Measurements from ENCODE around the gene ITGBL1.

Gene ITGBL1

DNA sequence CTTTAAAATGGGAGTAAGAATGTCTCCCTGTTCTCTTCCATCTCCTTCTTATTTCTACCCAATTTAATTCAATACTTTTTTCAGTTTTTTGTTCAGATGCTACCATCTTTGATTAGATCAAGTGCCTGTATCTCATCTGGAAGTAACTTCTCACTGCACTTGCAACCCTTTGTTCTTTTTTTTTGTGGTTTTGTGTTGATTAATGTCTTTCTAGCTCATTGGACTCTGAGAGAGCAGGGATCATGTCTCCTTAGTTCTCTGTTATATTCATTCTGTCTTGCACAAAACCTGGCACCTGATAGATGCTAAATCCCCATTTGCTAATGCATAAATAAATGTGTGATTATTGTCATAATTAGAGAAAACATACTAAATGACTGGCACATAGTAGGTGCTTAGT is 834 bp upstream of the ITGBL1 start:
- no peak for DNase-seq

DNA sequence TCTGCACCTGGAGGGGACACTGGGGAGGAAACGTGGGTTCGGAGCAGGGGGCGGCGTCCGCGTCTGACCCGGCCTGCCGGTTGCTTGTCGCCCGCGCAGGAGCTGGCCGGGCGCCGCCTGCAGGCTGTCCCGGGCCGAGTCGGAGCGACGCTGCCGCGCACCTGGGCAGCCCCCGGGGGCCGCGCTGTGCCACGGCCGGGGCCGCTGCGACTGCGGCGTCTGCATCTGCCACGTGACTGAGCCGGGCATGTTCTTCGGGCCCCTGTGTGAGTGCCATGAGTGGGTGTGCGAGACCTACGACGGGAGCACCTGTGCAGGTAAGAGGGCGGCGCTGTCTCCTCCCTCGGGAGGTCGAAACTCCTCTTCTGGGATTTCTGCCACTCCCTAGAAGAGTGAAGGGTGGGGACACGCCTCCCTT is 1.3 kb downstream of the ITGBL1 start:
- no peak for DNase-seq

DNA sequence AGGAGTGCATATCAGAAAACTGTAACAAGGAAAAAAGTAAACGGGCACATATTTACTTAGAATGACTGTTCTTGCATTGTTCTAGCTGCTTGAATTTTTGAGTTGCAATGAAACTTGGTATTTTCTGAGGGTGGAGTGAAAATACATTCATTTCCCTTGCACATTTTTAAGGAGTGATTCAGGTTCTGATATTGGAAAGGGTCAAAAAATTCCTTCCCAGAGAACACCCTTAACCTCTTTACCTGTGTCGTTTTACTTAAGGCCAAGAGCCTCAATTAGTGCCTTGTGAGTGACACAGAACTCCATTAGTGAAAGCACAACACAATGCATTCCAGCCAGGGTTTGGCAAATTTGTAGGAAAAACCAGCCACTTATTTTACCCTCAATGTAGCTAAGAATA is 2.3 kb downstream of the ITGBL1 start:
- peak in 1 of 3 experiments; percentile 21 for DNase-seq

DNA sequence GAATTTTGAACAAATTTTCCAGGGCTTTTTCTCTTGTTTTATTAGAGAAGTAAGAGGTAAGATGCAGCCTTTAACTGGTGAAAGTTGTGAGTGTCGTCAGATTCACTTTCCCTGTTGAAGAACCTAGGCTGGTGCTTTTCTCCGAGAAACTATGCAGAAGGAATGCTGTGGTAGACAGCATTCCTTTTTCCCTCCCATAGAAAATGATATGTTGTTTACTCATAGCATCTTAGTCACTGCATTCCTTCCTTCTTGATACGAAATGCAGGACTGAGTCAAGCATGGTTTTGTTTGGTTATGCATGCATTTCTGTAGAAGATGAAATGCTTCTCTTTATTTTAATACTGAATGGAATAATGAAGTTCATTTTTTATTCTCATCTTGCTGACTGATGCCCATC is 3.4 kb downstream of the ITGBL1 start:
- DNase-seq = no peak

- DNase-seq = no peak
Measured at GRCh38 chr13:101457176-101457575, 4.7 kb downstream of the ITGBL1 start.

DNA sequence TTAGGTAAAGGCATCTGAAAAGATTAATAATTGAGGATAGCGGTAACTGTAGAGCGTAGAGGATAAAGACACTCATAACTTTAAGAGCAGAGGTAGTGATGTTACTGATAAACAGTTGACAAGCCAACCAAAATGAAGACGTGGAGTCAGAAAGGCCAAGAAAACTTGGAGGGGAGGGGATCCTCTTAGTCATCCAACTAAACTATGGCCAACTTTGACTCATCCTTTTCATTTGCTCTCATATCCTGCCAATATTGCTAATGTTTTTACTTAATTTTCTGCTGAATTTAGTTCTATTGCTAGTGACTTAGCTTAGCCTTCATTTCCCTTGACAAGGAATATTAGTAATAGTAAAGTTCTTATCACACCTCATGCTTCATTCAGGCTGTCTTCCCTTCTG is 13.4 kb downstream of the ITGBL1 start:
- no peak for DNase-seq

- no peak for DNase-seq
Measured at GRCh38 chr13:101467415-101467814, 14.9 kb downstream of the ITGBL1 start.

- no peak for DNase-seq
Measured at GRCh38 chr13:101473458-101473857, 21.0 kb downstream of the ITGBL1 start.

GRCh38 chr13:101474419-101474957 is 22.0 kb downstream of the ITGBL1 start:
- DNase-seq = peak; percentile 7 to 73 (median 30)

DNA sequence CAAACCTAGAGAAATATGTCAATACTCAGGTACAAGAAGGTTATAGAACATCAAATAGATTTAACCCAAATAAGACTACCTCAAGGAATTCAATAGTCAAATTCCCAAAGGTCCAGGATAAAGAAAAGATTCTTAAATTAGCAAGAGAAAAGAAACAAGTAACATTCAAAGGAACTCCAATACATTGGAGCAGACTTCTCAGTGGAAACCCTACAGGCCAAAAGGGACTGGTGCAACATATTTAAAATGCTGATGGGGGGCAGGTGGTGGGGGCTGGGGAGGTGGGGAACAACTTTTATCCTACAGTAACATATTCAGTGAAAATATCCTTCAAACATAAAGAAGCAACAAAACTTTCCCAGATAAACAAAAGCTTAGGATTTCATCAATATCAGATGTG is 23.1 kb downstream of the ITGBL1 start:
- no peak for DNase-seq

DNA sequence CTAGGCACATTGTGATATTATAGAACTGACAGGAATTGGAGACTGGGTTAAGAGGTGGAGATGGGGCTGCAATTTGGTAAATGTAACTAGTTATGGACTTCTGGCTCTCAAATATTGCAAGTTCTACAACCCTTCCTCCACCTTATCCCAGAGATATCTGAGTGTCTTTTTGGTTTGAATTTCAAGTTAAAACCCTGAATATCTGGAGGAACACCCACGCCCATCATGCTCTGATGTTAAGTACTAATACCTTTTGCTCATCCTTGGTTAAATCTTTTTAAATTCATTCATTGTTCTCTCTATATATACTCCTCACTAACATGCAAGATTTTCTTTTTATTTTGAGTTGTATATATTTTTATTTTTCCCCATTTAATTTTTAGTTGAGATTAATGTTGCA is 28.9 kb downstream of the ITGBL1 start:
- DNase-seq = no peak

GRCh38 chr13:101486708-101487437 is 34.4 kb downstream of the ITGBL1 start:
- peak in 2 of 3 experiments; percentile 65 to 94 for DNase-seq

DNA sequence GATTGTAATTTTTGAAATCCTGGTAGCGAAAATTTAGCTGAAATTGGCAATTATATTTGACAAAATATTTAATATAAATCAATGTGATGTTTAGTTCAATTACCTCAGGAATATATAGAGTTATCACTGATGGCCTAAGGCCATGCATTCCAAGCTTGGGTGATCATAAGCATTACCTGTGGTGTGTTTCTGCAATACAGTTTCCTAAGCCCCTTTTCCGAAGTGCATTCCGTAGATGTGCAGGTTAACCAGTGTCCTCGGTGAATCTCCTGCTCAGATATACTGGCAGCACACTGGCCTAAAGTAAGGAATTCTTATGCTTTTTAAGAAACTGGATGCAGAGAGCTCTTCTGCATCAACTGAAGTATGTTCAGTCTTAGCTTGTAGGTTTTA is 35.0 kb downstream of the ITGBL1 start:
- peak in 2 of 3 experiments; percentile 38 to 74 for DNase-seq

- DNase-seq = no peak
Measured at GRCh38 chr13:101488734-101489133, 36.3 kb downstream of the ITGBL1 start.

- DNase-seq = no peak
Measured at GRCh38 chr13:101489643-101490405, 37.3 kb downstream of the ITGBL1 start.

GRCh38 chr13:101490406-101491015 is 38.0 kb downstream of the ITGBL1 start:
- DNase-seq = no peak

DNA sequence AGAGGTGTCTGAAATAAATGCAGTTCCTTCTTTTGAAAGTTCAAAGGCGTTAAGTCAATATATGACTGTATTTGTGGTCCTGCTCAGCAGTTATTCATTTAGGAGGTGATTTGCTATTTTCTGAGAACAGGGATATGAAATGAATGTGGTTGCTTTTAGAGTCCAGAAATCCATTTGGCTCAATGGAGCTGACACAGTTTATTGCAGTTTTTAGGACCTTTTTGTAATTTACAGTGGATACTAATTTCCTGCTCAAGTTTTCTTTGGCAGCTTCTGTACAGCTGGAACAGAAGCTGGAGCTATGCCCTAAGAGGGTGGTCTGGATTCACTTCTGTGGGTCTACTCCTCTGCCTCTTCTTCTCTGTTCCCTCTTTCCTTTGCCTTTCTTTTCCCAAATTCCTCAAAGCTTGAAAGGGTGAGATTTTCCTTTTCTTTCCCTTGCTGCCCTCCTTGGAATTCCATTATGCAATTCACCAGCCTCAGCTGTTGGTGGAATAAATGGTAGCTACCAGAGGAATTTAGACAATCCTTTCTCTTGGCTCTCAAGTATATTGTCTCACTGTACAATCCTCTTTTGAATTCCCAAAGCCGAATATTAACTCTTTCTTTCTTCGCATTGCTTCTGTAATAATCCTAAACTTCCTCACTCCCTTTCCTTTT is 39.9 kb downstream of the ITGBL1 start:
- no peak for DNase-seq

GRCh38 chr13:101493541-101493940 is 41.1 kb downstream of the ITGBL1 start:
- peak in 1 of 3 experiments; percentile 57 for DNase-seq

GRCh38 chr13:101499406-101499805 is 46.9 kb downstream of the ITGBL1 start:
- DNase-seq = no peak

- no peak for DNase-seq
Measured at GRCh38 chr13:101502618-101503017, 50.1 kb downstream of the ITGBL1 start.

- DNase-seq = no peak
Measured at GRCh38 chr13:101511161-101511560, 58.7 kb downstream of the ITGBL1 start.

- DNase-seq = no peak
Measured at GRCh38 chr13:101511766-101512165, 59.3 kb downstream of the ITGBL1 start.

DNA sequence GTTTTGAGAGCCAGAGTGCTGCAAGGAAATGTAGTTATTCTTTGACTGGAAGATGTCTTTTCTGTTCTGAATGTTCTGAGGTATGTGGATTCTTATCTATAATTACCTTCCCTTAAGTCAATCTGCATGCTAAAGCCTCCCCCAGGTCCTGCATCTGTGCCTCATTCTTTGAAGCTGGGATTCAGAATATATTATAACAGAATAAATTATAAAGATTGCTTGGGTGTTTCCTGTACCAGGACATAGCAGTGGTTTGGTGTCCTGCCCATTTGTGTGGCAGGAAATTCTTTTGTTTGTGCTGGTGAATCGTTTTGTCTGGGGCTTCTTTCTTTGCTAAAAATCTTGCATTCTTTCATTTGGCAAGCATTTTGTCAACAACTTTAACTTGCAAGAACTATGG is 60.2 kb downstream of the ITGBL1 start:
- no peak for DNase-seq
